ENCODE measurements around the gene ACVR1B. TPM values are rescaled to one million over a fixed set of nuclear protein-coding genes. Genes with fewer than 3 reads are reported as not detected.

Gene ACVR1B
- total and polyA plus RNA-seq, 9 of the 15 experiments (the other 6 are each of a cell fraction or from before 2014, with no cell fraction given), result 0.97 to 15.1 (median 6.8) TPM

GRCh38 chr12:51941604-51942003 lies 9.9 kb upstream of the ACVR1B start (continued):
- TF ChIP-seq HNRNPUL1 (IDR thresholded peaks at IDR 0.05; ENCODE audit: low read length), result no peak
- no peak for TF ChIP-seq RBM15 (IDR thresholded peaks at IDR 0.05; ENCODE audit: insufficient read depth, low read length)
- no peak for TF ChIP-seq XRCC4 (IDR thresholded peaks at IDR 0.05; ENCODE audit: extremely low read depth, insufficient read depth, insufficient read length)
- TF ChIP-seq ZNF586 (CRISPR knock-in tag; conservative IDR thresholded peaks at IDR 0.05), result no peak
- no peak for TF ChIP-seq ZNF609 (CRISPR knock-in tag; IDR thresholded peaks at IDR 0.05; ENCODE audit: borderline replicate concordance)
- no peak for TF ChIP-seq ZSCAN29 (IDR thresholded peaks at IDR 0.05)
- no peak for TF ChIP-seq XRCC5 (IDR thresholded peaks at IDR 0.05; ENCODE audit: low read depth, low read length)

DNA sequence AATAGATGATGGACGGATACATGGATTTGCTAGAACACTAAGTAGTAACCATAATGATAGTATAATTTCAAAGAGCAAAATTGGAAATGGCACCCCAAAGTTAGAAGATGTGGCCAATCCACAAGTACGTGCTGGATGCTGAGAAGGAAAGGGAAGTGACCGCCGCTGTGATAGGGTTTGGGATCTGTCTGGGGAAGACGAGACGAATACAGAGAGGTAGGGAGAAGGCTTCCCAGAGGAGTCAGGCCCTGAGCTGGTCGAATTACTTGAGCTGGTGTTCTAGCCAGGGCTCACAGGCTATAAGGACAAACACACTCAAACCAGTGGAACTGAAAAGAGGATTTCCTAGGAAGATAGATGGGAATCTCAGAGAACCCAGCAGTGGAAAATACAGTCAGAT lies 9.4 kb upstream of the ACVR1B start:
- no peak for ATAC-seq
- no peak for FAIRE-seq
- Histone ChIP-seq H3K27me3 (ENCODE audit: control insufficient read depth in 2 of 2, insufficient read depth in 2 of 2, low read length in 2 of 2) (peaks cover 5 to 27% of the 10 kb centered on the region in 2 experiments; a peak in 3 of 5 replicates), H4K20me1 (replicated peaks; ENCODE audit: control insufficient read depth, insufficient read depth, low read length) (no peaks in the 10 kb centered on the region), H3K9me1 (ENCODE audit: control insufficient read depth, insufficient read depth, low read length) (no peaks in the 10 kb centered on the region), H3K9ac (ENCODE audit: insufficient read depth in 1 of 2, low read depth in 2 of 2, low read length in 2 of 2) (no peak overlapping the region), H3K4me1 (replicated peaks in 1 of 2; ENCODE audit: control insufficient read depth in 2 of 2, insufficient read depth in 2 of 2, low read length in 2 of 2) (peaks cover 0 to 4% of the 10 kb centered on the region in 2 experiments; a peak in 1 of 5 replicates), H2AFZ (ENCODE audit: low read depth, low read length) (no peak overlapping the region), H3K4me2 (ENCODE audit: insufficient read depth, low read length) (no peak overlapping the region), H3K27ac (ENCODE audit: extremely low read depth, low read depth, low read length) (no peak overlapping the region), H3K4me3 (no peak overlapping the region), H3K9me3 (replicated peaks; ENCODE audit: control insufficient read depth, insufficient read depth, low read depth, low read length) (peaks cover 4% of the 10 kb centered on the region; the same call in 1 of the 2 replicates), H3K36me3 (ENCODE audit: control insufficient read depth, insufficient read depth, low read length) (no peaks in the 10 kb centered on the region), H3K79me2 (ENCODE audit: control insufficient read depth, insufficient read depth, low read length) (no peaks in the 10 kb centered on the region)
- ChIA-PET CTCF (ENCODE audit: low intra/inter-chr PET ratio) (no interaction called here), POLR2A (no interaction called here)
- no peak for DNase-seq (ENCODE audit: extremely low read depth in 1 of 4, low spot score in 3 of 4)
- intact Hi-C loops (cut with micrococcal nuclease) (no loop called here), in situ Hi-C loops (cut with MboI) (no loop called here)
- BruUV-seq (replicated peaks), result no TSS peak
- 28% methylated on average over 7 of the region's 7 CpGs for WGBS (ENCODE audit: insufficient coverage, low coverage, missing lambda C conversion rate)
- TF ChIP-seq SNAPC5 (CRISPR knock-in tag; IDR thresholded peaks at IDR 0.05) (no peak), DMBX1 (CRISPR knock-in tag; IDR thresholded peaks at IDR 0.05; ENCODE audit: borderline replicate concordance) (no peak), ZBTB26 (CRISPR knock-in tag; IDR thresholded peaks at IDR 0.05) (no peak), ZNF584 (CRISPR knock-in tag; IDR thresholded peaks at IDR 0.05; ENCODE audit: low read depth) (no peak)
